ENCODE measurements around the gene SOHLH1. TPM values are rescaled to one million over a fixed set of nuclear protein-coding genes. Genes with fewer than 3 reads are reported as not detected.

The SOHLH1 gene
- polyA plus RNA-seq, 1 experiment = not detected

- no peak overlapping the region for H3K4me3 ChIP-seq (ENCODE audit: low read depth, low read length)
- POLR2A ChIA-PET = no interaction called here
- CTCF ChIA-PET = no interaction called here
- TF ChIP-seq CTCF (IDR thresholded peaks at IDR 0.05; ENCODE audit: low read depth, low read length) = no peak
- H3K9me3 ChIP-seq (ENCODE audit: control insufficient read depth, insufficient read depth, low read length) = peaks cover 25% of the 10 kb centered on the region
- DNase-seq (ENCODE audit: low read depth, low spot score) = no peak
- no peak overlapping the region for H3K27ac ChIP-seq (ENCODE audit: low read depth, low read length)
- peaks cover 7% of the 10 kb centered on the region for H3K27me3 ChIP-seq (ENCODE audit: control insufficient read depth, insufficient read depth, low read length)
Observed at GRCh38 chr9:135731454-135731853, 32.2 kb upstream of the SOHLH1 start.

DNA sequence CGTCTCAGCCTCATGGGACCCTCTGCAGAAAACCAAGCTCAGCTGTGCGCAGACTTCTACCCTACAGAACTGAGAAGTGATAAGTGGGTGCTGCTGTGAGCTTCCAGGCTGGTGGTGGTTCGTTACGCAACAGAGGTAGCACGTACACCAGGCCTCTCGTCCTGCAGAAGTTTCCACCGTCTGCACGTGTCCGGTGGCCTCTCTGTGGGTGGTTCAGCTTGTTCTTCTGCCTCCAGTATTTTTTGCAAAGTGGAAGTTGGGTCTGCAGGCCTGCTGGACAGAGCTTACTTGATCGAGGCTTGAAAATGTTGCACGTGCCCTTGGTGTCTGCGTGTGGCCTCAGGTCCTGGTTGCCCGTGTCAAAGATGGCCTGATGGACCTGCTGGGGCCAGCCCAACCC lies 30.2 kb upstream of the SOHLH1 start:
- Histone ChIP-seq H3K4me3 (ENCODE audit: low read depth, low read length) (no peak overlapping the region), H3K27ac (ENCODE audit: low read depth, low read length) (no peak overlapping the region), H3K9me3 (ENCODE audit: control insufficient read depth, insufficient read depth, low read length) (peaks cover 18% of the 10 kb centered on the region), H3K27me3 (ENCODE audit: control insufficient read depth, insufficient read depth, low read length) (peaks cover 4% of the 10 kb centered on the region)
- CTCF ChIA-PET = no interaction called here
- POLR2A ChIA-PET = no interaction called here
- no peak for TF ChIP-seq CTCF (IDR thresholded peaks at IDR 0.05; ENCODE audit: low read depth, low read length)
- DNase-seq (ENCODE audit: low read depth, low spot score) = no peak

DNA sequence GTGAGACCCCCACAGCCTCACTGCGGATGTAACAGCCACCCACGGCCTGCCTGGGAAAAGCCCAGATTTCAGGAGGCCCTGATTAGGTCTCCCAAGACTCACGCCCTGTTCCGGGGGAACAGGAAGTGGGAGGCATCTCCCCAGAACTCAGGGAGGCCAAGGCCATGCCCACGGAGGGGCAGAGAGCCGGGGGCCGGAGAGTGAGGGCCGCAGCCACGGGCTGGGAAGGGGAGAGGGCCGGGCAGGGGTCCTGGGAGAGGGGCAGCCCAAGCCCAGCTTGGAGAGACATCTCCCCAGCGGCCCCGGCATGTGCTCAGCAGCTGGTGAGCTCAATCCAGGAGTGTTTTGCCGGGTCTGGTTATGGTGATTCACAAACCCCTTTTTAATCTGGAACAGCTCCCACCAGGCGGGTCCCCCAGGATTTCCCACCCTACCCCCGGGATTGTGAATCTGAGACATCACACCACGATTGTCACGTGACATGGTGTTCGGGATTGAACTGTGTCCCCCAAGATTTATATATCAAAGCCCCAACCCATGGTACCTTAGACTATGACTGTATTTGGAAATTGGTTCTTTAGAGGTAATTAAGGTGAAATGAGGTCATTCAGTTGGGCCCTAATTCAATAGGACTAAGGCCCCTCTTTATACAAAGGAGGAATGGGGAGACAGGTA lies 29.3 kb upstream of the SOHLH1 start:
- no peak overlapping the region for H3K4me3 ChIP-seq (ENCODE audit: low read depth, low read length)
- TF ChIP-seq CTCF (IDR thresholded peaks at IDR 0.05; ENCODE audit: low read depth, low read length) = no peak
- no peak overlapping the region for H3K27ac ChIP-seq (ENCODE audit: low read depth, low read length)
- no peak for DNase-seq (ENCODE audit: low read depth, low spot score)
- POLR2A ChIA-PET = no interaction called here
- CTCF ChIA-PET = no interaction called here
- peaks cover 11% of the 10 kb centered on the region for H3K9me3 ChIP-seq (ENCODE audit: control insufficient read depth, insufficient read depth, low read length)
- H3K27me3 ChIP-seq (ENCODE audit: control insufficient read depth, insufficient read depth, low read length) = peaks cover 4% of the 10 kb centered on the region

- Histone ChIP-seq H3K4me3 (ENCODE audit: low read depth, low read length) (no peak overlapping the region), H3K9me3 (ENCODE audit: control insufficient read depth, insufficient read depth, low read length) (peaks cover 11% of the 10 kb centered on the region; the same call in 1 of the 2 replicates), H3K27ac (ENCODE audit: low read depth, low read length) (no peak overlapping the region), H3K27me3 (ENCODE audit: control insufficient read depth, insufficient read depth, low read length) (peaks cover 5% of the 10 kb centered on the region)
- DNase-seq (ENCODE audit: low read depth, low spot score) = no peak
- no peak for TF ChIP-seq CTCF (IDR thresholded peaks at IDR 0.05; ENCODE audit: low read depth, low read length)
- CTCF ChIA-PET = no interaction called here
- POLR2A ChIA-PET = no interaction called here
Observed at GRCh38 chr9:135727257-135727875, 28.1 kb upstream of the SOHLH1 start.

DNA sequence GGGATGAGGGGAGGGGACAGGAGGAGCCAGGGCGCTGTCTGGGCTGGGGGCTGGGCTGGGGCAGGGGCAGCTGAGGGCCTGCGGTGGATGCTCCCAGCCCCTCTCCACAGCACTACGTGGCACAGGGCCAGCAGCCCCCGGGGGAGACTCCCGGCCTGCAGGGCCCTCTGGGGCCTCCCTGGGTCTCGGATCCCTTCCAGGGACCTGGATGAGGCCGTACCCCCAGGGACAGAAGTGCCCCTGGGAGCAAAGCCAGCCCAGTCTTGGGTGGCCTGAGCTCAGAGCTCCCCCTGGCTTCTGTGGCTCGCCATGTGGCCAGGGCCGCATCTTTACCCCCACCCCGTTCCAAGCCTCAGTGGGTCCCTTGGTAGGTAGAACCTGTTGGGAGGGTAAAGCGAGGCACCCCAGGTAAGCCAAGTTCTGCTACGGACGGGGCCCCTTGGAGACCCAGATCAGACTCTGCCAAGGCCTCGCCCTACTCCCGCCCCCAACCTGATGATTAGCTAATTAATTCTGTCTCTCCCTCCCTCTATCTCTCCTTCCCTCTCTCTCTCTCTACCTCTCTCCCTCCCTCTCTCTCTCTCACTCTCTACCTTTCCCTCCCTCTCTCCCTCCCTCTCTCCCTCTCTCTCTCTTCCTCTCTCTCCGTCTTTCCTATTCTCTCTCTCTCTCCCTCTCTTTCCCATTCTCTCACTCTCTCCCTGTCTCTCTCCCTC lies 27.0 kb upstream of the SOHLH1 start:
- POLR2A ChIA-PET = no interaction called here
- Histone ChIP-seq H3K27me3 (ENCODE audit: control insufficient read depth, insufficient read depth, low read length) (peaks cover 9% of the 10 kb centered on the region), H3K9me3 (ENCODE audit: control insufficient read depth, insufficient read depth, low read length) (peaks cover 4% of the 10 kb centered on the region; the same call in 1 of the 2 replicates), H3K4me3 (ENCODE audit: low read depth, low read length) (no peak overlapping the region), H3K27ac (ENCODE audit: low read depth, low read length) (no peak overlapping the region)
- CTCF ChIA-PET = no interaction called here
- no peak for DNase-seq (ENCODE audit: low read depth, low spot score)
- TF ChIP-seq CTCF (IDR thresholded peaks at IDR 0.05; ENCODE audit: low read depth, low read length) = no peak
